Stimulated activated naive CD4-positive, alpha-beta T cell (primary cell): Measurements from ENCODE around the gene SEH1L.
A peak's percentile ranks its signal among the peaks of the same experiment; 100 is the strongest.
"Not testable (repeated sequence)": the region's sequence is repeated elsewhere in the genome, so short reads cannot be mapped to it uniquely, and the experiment has no call there.

Source experiments
- DNase-seq, 6 experiments: peaks; one replicate each; lab custom pipeline; 2025; lab: John Stamatoyannopoulos, UW

The SEH1L gene, protein sequence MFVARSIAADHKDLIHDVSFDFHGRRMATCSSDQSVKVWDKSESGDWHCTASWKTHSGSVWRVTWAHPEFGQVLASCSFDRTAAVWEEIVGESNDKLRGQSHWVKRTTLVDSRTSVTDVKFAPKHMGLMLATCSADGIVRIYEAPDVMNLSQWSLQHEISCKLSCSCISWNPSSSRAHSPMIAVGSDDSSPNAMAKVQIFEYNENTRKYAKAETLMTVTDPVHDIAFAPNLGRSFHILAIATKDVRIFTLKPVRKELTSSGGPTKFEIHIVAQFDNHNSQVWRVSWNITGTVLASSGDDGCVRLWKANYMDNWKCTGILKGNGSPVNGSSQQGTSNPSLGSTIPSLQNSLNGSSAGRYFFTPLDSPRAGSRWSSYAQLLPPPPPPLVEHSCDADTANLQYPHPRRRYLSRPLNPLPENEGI

GRCh38 chr18:12947285-12948049 is at the start of gene SEH1L:
Gene SEH1L (plus strand): TSS chr18:12948011. CDS start chr18:12948122, 111 bp downstream.
- peak; percentile 97 to 99 (median 99) for DNase-seq

DNA sequence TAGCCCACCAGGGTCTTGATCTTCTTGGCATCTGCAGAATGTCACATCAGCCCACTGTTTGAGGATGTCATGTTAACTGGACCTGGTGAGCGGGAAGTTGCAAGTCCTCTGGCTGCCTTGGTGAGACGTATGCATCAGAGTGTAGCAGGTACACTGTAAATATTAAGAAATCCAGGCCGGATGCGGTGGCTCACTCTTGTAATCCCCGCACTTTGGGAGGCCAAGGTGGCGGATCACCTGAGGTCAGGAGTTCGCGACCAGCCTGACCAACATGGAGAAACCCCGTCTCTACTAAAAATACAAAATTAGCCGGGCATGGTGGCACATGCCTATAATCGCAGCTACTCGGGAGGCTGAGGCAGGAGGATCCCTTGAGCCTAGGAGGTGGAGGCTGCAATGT is 46.6 kb upstream of the SEH1L start:
- DNase-seq = not testable (repeated sequence)

- no peak for DNase-seq
Measured at GRCh38 chr18:12904012-12904516, 43.7 kb upstream of the SEH1L start.

GRCh38 chr18:12906119-12906518 is 41.7 kb upstream of the SEH1L start:
- no peak for DNase-seq

DNA sequence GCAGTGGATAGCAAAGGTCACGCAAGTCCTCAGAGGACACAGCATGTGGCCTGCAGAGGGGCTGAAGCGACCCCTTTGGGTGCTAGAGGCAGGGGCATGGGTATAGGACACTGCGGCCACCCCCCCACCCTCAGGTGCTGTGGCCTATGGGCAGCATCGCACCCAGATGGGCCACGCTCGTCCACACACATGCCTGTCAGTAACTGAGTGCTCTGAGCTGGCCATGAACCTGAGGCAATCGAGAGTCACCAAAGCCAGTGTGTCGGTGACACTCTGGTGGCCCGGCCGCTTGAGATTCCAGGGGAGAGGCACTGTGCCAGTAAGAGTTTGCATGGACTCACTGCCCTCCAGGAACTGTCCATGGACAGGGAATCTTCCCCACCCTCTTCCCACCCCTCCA is 41.0 kb upstream of the SEH1L start:
- no peak for DNase-seq

- DNase-seq = no peak
Measured at GRCh38 chr18:12907258-12907925, 40.4 kb upstream of the SEH1L start.

GRCh38 chr18:12908706-12909105 is 39.1 kb upstream of the SEH1L start:
- no peak for DNase-seq

DNA sequence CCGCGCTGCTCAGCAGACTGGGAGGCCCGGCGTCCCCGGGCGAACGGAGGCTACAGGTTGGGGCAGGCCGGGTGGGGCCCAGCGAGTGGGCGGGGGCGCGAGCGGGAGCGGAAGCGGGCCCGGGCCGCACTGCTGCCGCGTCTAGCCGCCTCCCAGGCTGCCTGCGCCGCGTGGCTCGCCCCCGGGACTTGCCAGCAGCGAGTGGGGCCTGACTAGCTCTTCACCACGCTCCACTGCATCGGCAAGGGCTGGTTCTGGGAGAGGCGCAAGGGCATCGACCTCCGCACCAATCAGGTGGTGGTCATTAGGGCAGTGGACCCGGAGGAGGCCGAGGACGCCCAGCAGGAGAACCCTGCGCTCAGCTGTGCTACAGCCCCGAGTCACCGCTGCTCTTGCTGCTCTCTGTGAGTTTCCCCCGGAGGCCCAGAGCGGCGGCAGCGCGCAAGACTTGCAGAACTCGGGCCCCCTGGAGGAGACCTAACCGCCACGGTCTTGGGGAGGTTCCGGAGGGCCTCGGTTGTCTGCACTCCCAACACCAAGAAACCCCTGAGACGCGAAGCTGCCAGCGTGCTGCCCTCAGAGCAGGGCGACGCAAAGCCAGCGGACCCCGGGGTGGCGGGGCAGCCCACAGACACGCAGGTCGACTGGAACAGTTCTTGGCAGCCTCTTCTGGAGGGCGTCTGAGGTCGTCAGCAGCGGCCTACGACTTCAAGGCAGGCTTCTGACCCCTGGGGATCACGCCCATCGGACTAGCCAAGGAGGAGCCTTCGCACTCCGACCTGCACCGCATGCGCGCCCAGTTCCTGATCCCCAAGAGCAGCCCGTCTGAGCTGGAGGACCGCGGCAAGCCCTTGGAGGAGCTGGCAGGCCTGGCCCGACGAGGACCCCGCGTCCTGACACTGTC is 36.5 kb upstream of the SEH1L start:
- DNase-seq = peak; percentile 4 to 53 (median 33)

DNA sequence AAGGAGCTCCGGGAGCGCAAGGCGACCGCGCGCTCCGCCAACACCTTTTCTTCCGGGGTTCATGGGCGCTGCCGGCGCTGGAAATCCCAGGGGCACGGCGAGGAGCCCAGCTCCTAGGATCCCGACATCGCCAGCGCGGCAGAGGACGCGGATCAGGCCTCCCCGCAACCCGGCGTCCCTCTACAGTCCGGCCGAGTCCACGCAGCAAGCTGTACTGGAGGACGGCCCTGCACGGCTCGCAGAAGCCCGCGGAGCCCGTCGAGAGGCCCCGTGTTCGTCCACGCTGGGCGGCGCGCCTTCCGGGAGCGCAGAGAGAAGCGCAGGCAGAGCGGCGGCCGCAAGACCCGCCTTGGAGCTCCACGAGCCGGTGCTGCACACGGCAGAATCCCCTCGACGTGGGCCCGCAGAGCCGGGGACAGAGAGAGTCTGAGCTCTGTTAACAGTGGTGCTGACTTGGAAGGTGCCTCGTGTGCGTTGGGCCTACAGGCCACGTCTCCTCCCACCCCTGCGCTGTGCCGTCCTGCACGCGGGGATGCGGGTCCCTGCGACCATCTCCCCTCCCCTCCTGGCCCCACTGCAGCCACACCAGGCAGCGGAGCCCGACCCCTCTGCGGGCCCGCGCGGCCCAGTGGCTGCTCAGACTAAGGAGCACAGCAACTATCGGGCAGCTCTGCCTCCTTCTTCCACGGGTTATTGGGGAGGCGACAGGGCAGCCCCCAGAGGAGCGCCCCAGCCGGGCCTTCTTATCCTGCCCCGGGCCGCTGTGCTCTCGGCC is 35.7 kb upstream of the SEH1L start:
- no peak for DNase-seq

DNA sequence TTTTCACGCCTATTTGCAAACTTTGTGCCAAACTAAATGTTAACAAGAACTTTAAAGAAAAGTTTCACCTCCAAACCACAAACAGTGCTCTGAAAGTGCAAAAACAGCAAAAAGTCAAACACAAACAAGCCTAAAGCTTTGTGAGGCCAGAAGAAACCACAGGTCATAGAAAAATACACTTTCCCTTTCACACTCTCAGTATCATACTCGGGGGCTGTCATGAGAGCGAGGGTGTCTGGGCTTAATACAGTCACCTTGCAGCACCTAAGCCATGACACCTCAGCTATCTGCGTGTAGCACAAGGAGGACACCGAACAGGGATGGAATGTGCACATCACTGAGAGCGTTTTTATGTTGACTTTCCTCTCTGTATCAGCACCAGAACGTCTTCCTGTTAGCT is 26.6 kb upstream of the SEH1L start:
- DNase-seq = no peak

DNA sequence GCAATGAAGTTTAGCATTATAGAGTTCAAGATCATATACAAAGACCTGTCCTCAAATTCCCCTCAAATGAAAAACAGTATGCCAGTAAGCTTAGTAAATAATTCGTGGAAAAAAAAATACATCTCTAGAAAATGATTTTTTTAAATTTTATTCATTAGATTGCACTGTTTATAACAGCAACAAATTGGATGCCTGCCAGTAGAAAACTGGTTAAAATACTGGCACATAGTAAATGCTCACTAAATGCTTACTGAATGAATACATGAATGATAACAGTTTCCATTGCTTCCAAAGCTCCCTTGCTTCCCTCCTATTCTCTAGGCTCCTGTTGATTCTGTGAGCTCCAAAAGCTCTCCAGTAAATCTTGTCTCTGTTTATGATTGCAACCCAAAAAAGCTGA is 25.5 kb upstream of the SEH1L start:
- DNase-seq = no peak

- DNase-seq = no peak
Measured at GRCh38 chr18:12924616-12925015, 23.2 kb upstream of the SEH1L start.

GRCh38 chr18:12928206-12928605 is 19.6 kb upstream of the SEH1L start:
- DNase-seq = no peak

GRCh38 chr18:12928641-12929040 is 19.2 kb upstream of the SEH1L start:
- no peak for DNase-seq

DNA sequence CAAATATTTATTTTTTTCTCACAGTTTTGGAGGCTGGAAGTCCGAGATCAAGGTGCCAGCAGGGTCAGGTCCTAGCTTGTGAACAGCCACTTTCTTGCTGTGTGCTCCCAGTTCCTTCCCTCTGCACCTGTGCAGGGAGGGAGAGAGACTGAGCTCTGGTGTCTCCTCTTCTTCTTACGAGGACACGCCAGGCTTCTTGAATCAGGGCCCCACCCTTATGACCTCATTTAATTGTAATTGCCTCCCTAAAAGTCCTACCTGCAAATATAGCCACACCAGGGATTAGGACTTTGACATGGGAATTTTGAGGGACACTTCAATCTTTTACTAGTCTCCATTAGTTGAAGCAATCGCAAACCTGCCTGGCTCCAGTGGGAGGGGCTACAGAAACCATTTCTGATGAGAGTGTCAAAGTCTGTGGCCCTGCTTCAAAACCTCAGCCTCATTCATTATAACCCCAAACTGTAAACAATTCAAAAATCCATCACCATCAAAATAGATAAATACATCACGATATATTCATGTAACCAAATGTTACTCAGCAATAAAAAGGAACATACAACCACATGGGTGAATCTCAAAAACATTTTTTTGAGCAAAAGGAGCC is 18.2 kb upstream of the SEH1L start:
- DNase-seq = no peak

- no peak for DNase-seq
Measured at GRCh38 chr18:12930376-12930775, 17.4 kb upstream of the SEH1L start.

- no peak for DNase-seq
Measured at GRCh38 chr18:12930908-12931307, 16.9 kb upstream of the SEH1L start.

- DNase-seq = no peak
Measured at GRCh38 chr18:12933327-12933726, 14.5 kb upstream of the SEH1L start.

GRCh38 chr18:12934454-12935071 is 13.2 kb upstream of the SEH1L start:
- peak; percentile 43 to 77 (median 68) for DNase-seq

DNA sequence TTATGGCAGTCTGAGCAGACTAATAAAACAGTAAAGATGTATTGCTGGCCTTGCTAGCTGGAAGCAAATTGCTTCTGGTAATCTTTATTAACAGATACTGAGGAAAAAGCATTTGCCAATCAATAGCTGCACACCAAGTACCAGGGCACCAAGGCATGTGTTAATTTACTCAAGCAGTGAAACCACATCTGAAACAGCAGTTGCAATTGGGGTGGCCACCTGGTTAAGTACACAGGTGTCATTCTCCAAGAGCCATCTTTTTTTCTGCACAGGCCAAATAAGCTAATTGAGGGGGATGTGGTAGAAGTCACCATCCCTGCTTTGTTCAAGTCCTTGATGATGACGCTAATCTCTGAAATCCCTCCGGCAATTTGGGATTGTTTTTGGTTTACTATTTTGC is 8.6 kb upstream of the SEH1L start:
- DNase-seq = no peak
